MG63 (cell line): ENCODE results near the gene CCDC146. TPM values are rescaled to one million over a fixed set of nuclear protein-coding genes. Genes with fewer than 3 reads are reported as not detected.

Source experiments
- DNase-seq: peaks from one replicate; pipeline ENCODE4 v3.0.0-alpha.2; 2020
- H3K27me3 ChIP-seq: fragments of 250-450 bp; sonication (Bioruptor Pico); 2 replicates; pipeline ENCODE4 v1.5.1; 2020; ENCODE audit warnings: mild to moderate bottlenecking, moderate library complexity
- H3K36me3 ChIP-seq: fragments of 250-450 bp; sonication (Bioruptor Pico); 2 replicates; pipeline ENCODE4 v1.5.1; 2020; ENCODE audit warnings: mild to moderate bottlenecking, moderate library complexity
- H3K4me3 ChIP-seq: fragments of 250-450 bp; sonication (Bioruptor Pico); 2 replicates; pipeline ENCODE4 v1.5.1; 2020; ENCODE audit warnings: mild to moderate bottlenecking, moderate library complexity
- H3K9me3 ChIP-seq: fragments of 250-450 bp; sonication (Bioruptor Pico); 2 replicates; pipeline ENCODE4 v1.5.1; 2020; ENCODE audit warnings: mild to moderate bottlenecking, moderate library complexity
- total RNA-seq: library from RNA; depleted of rRNA; stranded (reverse); fragments of >200 nt; shearing (Covaris generic); gene quantifications from 2 replicates; pipeline ENCODE4 v1.2.3, GENCODE V29; 2014; ENCODE audit warnings: low replicate concordance

Gene CCDC146
- total RNA-seq, 1 experiment from 2014 or later, result 0.07 TPM

DNA sequence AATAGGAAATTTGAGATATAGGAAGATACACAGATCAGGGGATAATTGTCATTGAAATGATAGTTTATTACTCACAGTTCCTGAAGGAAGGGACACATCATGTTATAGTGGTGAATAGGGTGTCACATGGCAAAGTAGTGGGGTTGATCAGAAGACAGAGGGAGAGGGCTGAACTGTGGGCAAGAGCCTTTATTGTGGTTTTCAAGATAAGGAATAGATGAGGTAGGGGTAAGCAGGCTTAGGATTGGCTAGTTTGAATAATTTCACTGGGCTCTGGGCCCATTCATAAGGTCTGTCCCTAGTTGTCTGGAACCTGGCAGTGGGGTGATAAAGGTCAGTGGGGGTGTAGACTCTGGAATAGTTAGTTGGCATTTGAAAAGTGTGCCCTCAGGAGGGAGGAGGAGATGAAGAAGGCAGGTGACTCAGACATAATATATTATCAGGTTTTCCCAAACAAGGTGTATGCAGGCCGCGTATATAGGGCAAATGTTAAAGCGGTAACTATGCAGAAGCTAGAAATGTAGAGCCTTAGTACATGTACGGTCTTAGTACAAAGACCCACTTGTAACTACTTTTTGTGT is 58.7 kb downstream of the CCDC146 start:
- Histone ChIP-seq H3K4me3 (no peak overlapping the region), H3K36me3 (no peaks in the 10 kb centered on the region), H3K27me3 (no peaks in the 10 kb centered on the region), H3K9me3 (no peaks in the 10 kb centered on the region)
- no peak for DNase-seq

GRCh38 chr7:77181734-77182133 is 59.3 kb downstream of the CCDC146 start:
- Histone ChIP-seq H3K36me3 (no peaks in the 10 kb centered on the region), H3K4me3 (no peak overlapping the region), H3K9me3 (no peaks in the 10 kb centered on the region), H3K27me3 (no peaks in the 10 kb centered on the region)
- no peak for DNase-seq

GRCh38 chr7:77182261-77182660 is 59.8 kb downstream of the CCDC146 start:
- DNase-seq, result no peak
- no peaks in the 10 kb centered on the region for H3K36me3 ChIP-seq
- H3K4me3 ChIP-seq, result no peak overlapping the region
- no peaks in the 10 kb centered on the region for H3K27me3 ChIP-seq
- no peaks in the 10 kb centered on the region for H3K9me3 ChIP-seq

- H3K27me3 ChIP-seq, result no peaks in the 10 kb centered on the region
- no peak for DNase-seq
- no peaks in the 10 kb centered on the region for H3K36me3 ChIP-seq
- H3K4me3 ChIP-seq, result no peak overlapping the region
- no peaks in the 10 kb centered on the region for H3K9me3 ChIP-seq
Measured at GRCh38 chr7:77184463-77184862, 62.0 kb downstream of the CCDC146 start.

DNA sequence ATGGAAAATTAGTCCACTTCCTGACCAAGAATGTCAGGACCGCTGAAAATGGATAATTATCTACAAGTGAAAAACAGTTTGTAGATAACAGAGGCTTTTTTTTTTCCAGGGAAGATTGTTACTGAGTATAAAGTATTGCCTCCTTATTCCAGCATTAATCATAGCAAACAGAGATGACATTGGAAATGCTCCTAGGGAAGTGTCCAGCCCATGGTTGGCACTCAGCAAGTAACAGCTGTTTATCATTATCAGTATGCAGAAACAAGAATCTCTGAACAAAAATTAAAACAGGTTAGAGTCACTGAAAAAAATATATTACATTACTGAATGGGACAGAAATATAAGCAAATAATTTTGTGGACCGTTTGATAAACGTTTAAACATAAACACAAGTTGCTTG is 62.6 kb downstream of the CCDC146 start:
- H3K4me3 ChIP-seq, result no peak overlapping the region
- no peaks in the 10 kb centered on the region for H3K9me3 ChIP-seq
- no peaks in the 10 kb centered on the region for H3K36me3 ChIP-seq
- DNase-seq, result no peak
- no peaks in the 10 kb centered on the region for H3K27me3 ChIP-seq

GRCh38 chr7:77185866-77186265 is 63.5 kb downstream of the CCDC146 start:
- H3K4me3 ChIP-seq, result no peak overlapping the region

DNA sequence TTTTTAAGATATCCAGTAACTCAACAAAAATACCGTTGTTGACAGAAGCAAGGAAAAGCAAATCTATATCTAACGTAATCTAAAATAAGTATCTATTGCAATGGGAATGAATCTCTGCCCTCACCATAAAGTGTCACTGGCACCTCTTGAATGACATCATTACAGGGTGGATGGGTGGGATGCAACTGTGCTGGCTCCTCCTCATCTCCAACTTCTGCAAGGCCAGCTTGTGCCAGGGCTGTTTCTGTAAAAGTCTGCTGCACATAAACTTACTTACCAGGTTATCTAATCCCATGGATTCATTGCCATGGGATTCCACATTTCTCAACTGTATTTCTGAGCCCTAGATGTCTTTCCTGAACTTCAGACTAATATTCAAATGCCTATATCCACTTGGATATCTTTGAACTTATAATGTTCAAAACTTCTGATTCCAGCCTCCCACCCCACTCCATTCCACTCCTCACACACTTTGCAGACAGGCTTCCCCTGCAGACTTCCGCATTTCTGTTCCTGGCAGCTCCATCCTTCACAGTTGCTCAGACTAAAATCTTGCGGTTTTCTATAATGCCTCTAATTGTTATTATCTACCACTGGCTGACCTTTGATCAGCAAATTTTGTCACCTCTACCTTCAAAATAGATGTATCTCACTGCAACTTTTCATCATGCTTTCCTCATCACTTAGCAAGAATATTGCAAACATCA is 66.5 kb downstream of the CCDC146 start:
- Histone ChIP-seq H3K36me3 (no peaks in the 10 kb centered on the region), H3K27me3 (no peaks in the 10 kb centered on the region), H3K9me3 (no peaks in the 10 kb centered on the region), H3K4me3 (no peak overlapping the region)
- no peak for DNase-seq

More at GRCh38 chr7:77185866-77186265, 63.5 kb downstream of the CCDC146 start:
- H3K9me3 ChIP-seq, result no peaks in the 10 kb centered on the region
- H3K27me3 ChIP-seq, result no peaks in the 10 kb centered on the region
- DNase-seq, result no peak
- no peaks in the 10 kb centered on the region for H3K36me3 ChIP-seq

DNA sequence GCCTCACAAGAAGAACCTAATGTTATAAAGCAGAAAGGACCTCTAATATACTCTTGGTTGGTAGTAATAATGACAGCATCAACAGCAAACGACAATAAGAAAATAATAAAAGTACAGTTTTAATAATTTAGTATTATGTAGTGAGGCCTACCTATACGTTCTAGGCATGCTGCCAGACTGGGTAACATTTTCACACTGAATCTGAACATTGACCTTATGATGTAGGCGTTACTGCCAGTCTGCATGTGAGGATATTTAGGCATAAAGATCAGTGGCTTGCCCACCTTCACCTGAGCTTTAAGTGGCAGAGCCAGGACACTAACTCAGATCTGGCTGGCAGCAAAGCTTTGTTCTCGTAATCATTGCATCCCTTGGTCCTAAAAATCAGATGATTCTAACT is 74.7 kb downstream of the CCDC146 start:
- DNase-seq, result no peak
- no peak overlapping the region for H3K4me3 ChIP-seq

DNA sequence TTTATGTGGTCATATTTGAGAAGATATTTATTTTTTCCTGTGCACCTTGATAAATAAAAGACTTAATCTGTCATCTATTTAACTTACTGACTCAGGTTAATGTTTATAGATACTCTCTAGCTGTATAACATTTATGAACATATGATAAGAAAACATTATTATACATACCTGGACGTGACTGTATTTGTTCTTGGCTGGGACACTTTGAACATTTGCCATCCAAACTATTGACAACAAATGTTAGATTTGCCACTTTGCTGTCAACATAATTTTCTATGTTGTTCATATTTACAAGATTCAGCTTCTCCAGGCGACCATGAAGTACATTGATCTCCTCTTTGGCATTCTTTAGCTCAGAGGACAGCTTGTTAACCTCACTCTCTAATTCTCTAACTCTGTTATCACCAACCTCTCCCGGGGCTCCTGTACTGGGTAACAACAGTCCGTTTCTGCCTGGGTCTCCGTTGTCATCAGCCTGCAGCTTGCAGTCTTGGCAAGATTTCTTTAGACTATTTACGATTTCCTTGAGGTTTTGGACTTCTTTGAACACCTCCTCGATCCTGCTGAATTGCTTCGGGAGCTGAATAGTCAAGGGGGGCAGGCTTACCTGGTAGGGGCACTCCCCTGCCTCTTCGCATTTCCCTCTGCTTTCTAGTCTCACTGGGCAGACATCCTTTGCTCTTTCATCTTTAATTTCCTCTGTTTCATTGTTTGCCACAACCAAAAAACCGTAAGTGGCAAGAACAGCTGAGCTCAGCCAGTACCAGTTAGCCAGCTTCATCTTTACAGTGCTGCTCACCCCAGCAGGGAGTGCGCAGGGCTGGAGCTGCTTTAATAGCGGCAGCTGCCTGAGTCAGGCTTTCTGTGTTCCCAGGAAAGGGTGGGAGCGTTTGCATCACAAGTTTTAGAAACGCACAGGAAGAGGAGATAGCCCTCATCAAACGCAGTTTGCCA is 76.9 kb downstream of the CCDC146 start, which contains the start of gene FGL2:
FGL2 (minus strand) TSS at position 807 of the 954 bp plus-strand sequence; CDS start at position 781, 26 bp downstream.
- Histone ChIP-seq H3K36me3 (no peaks in the 10 kb centered on the region), H3K4me3 (no peak within 1 kb of the TSS), H3K27me3 (no peaks in the 10 kb centered on the region), H3K9me3 (no peaks in the 10 kb centered on the region)
- peak; percentile 49 for DNase-seq

More for the DNA sequence above, 74.7 kb downstream of the CCDC146 start:
- Histone ChIP-seq H3K27me3 (no peaks in the 10 kb centered on the region), H3K36me3 (no peaks in the 10 kb centered on the region), H3K9me3 (no peaks in the 10 kb centered on the region)

GRCh38 chr7:77200542-77200941 is 78.1 kb downstream of the CCDC146 start:
- no peak overlapping the region for H3K4me3 ChIP-seq

GRCh38 chr7:77202481-77202976 is 80.1 kb downstream of the CCDC146 start:
- H3K9me3 ChIP-seq, result no peaks in the 10 kb centered on the region
- H3K4me3 ChIP-seq, result no peak overlapping the region
- no peak for DNase-seq
- H3K36me3 ChIP-seq, result no peaks in the 10 kb centered on the region
- H3K27me3 ChIP-seq, result no peaks in the 10 kb centered on the region

More at GRCh38 chr7:77200542-77200941, 78.1 kb downstream of the CCDC146 start:
- Histone ChIP-seq H3K36me3 (no peaks in the 10 kb centered on the region), H3K27me3 (no peaks in the 10 kb centered on the region), H3K9me3 (no peaks in the 10 kb centered on the region)
- no peak for DNase-seq

GRCh38 chr7:77205706-77206105 is 83.3 kb downstream of the CCDC146 start:
- no peak for DNase-seq

GRCh38 chr7:77208416-77208815 is 86.0 kb downstream of the CCDC146 start:
- Histone ChIP-seq H3K4me3 (no peak overlapping the region), H3K36me3 (no peaks in the 10 kb centered on the region), H3K9me3 (no peaks in the 10 kb centered on the region), H3K27me3 (no peaks in the 10 kb centered on the region)
- DNase-seq, result no peak

More at GRCh38 chr7:77205706-77206105, 83.3 kb downstream of the CCDC146 start:
- Histone ChIP-seq H3K4me3 (no peak overlapping the region), H3K27me3 (no peaks in the 10 kb centered on the region), H3K9me3 (no peaks in the 10 kb centered on the region), H3K36me3 (no peaks in the 10 kb centered on the region)

DNA sequence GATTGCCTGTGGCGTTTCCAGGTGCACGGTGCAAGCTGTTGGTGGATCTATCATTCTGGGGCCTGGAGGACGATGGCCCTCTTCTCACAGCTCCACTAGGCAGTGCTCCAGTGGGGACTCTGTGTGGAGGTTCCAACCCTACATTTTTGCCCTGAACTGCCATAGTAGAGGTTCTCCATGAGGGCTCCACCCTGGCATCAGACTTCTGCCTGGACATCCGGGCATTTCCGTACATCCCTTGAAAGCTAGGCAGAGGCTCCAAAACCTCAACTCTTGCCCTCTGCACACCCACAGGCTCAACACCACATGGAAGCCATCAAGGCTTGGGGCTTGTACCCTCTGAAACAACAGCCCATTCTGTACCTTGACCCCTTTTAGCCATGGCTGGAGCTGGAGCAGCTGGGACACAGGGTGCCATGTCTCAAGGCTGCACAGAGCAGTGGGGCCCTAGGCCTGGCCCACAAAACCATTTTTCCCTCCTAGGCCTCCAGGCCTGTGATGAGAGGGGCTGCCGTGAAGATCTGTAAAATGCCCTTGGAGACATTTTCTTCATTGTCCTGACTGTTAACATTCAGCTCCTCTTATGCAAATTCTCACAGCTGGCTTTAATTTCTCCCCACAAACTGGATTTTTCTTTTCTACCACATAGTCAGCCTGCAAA is 87.2 kb downstream of the CCDC146 start:
- Histone ChIP-seq H3K27me3 (no peaks in the 10 kb centered on the region), H3K9me3 (no peaks in the 10 kb centered on the region), H3K4me3 (no peak overlapping the region), H3K36me3 (no peaks in the 10 kb centered on the region)
- no peak for DNase-seq

DNA sequence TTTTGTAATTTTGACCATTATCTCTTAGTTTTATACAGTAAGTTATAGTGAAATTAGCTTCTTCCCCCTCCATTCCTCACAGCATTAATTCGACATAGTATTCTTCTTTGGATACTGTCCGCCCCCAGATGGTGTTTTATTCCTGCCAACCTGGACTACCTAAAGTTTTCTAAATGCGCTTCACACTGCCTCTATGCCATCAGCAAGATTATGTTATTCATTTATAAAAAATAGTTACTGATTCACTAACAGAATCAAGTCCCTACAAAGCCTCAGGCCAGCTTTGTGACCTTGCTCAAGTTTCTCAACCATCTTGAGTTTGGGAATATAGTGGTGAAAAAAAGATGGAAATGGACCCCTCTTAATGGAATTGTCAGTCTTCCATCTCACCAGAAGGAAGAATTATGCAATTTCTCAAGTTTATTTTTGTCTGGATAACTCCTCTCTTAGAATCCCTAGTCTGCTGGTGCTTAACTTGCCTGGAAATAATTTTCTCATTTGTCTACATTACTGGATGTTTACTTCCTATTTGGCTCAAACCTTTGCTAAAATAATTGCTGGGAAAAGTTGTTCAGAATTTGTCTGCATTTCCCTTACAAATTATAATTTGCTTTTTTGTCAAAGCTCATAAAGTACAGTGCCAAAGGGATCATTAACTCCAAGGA is 93.9 kb downstream of the CCDC146 start:
- no peak overlapping the region for H3K4me3 ChIP-seq
- no peaks in the 10 kb centered on the region for H3K27me3 ChIP-seq
- DNase-seq, result no peak
- no peaks in the 10 kb centered on the region for H3K9me3 ChIP-seq
- no peaks in the 10 kb centered on the region for H3K36me3 ChIP-seq
